Stomach smooth muscle (tissue), 2 donors: ENCODE measurements around the gene TTYH2.
A peak's percentile ranks its signal among the peaks of the same experiment; 100 is the strongest.

ENCODE experiments used
- H3K27ac ChIP-seq: one replicate; pipeline ENCODE4 v1.7.0; 2013; ENCODE audit warnings: mild to moderate bottlenecking, low read length, inconsistent platforms
- H3K27me3 ChIP-seq, 2 donors: one replicate each; pipeline ENCODE4 v1.7.0; 2013; ENCODE audit warnings: low read length in 2 of 2; ENCODE audit not compliant: insufficient read depth in 2 of 2, control insufficient read depth in 1 of 2
- H3K36me3 ChIP-seq, 2 donors: one replicate each; pipeline ENCODE4 v1.7.0; 2013; ENCODE audit warnings: low read length in 2 of 2; ENCODE audit not compliant: control insufficient read depth in 2 of 2, insufficient read depth in 2 of 2
- H3K4me1 ChIP-seq: one replicate; pipeline ENCODE4 v1.7.0; 2013; ENCODE audit warnings: low read length; ENCODE audit not compliant: control insufficient read depth, insufficient read depth
- H3K4me3 ChIP-seq, 2 donors: one replicate each; pipeline ENCODE4 v1.7.0; 2013; ENCODE audit warnings: low read length in 2 of 2
- H3K9ac ChIP-seq, 2 donors: one replicate each; pipeline ENCODE4 v1.7.0; 2013; ENCODE audit warnings: low read length in 2 of 2, mild to moderate bottlenecking in 1 of 2
- H3K9me3 ChIP-seq, 2 donors: one replicate each; pipeline ENCODE4 v1.7.0; 2013; ENCODE audit warnings: low read length in 2 of 2; ENCODE audit not compliant: control insufficient read depth in 2 of 2
- donor health status: healthy.
- donor health status: Pancreatic carcinoma.

The TTYH2 gene

GRCh38 chr17:74212913-74213791 is at the start of gene TTYH2:
TTYH2 (plus strand) TSS chr17:74213571; CDS start chr17:74213588, 17 bp downstream.
- Histone ChIP-seq H3K27me3 (no peaks in the 10 kb centered on the region), H3K9ac (peak within 1 kb of the TSS; percentile 29 to 84), H3K36me3 (peaks cover 12 to 14% of the 10 kb centered on the region in 2 donors), H3K9me3 (no peaks in the 10 kb centered on the region), H3K27ac (peak within 1 kb of the TSS; percentile 37), H3K4me3 (peak within 1 kb of the TSS; percentile 80 to 84), H3K4me1 (peaks cover 34% of the 10 kb centered on the region)

- Histone ChIP-seq H3K9ac (no peak overlapping the region), H3K36me3 (no peaks in the 10 kb centered on the region), H3K4me1 (no peaks in the 10 kb centered on the region), H3K27ac (no peak overlapping the region), H3K27me3 (peaks cover 4 to 9% of the 10 kb centered on the region in 2 donors), H3K4me3 (no peak overlapping the region), H3K9me3 (no peaks in the 10 kb centered on the region)
These were observed 49.5 kb upstream of the TTYH2 start for GRCh38 chr17:74163836-74164235.

- Histone ChIP-seq H3K27me3 (peaks cover 4 to 9% of the 10 kb centered on the region in 2 donors), H3K36me3 (no peaks in the 10 kb centered on the region), H3K27ac (no peak overlapping the region), H3K9ac (no peak overlapping the region), H3K4me3 (no peak overlapping the region), H3K9me3 (no peaks in the 10 kb centered on the region), H3K4me1 (no peaks in the 10 kb centered on the region)
These were observed 48.8 kb upstream of the TTYH2 start for GRCh38 chr17:74164446-74165045.

GRCh38 chr17:74165797-74166365 is 47.5 kb upstream of the TTYH2 start:
- H3K27me3 ChIP-seq, result peaks cover 4 to 9% of the 10 kb centered on the region in 2 donors
- no peaks in the 10 kb centered on the region for H3K36me3 ChIP-seq
- no peak overlapping the region for H3K27ac ChIP-seq
- no peak overlapping the region for H3K9ac ChIP-seq
- no peak overlapping the region for H3K4me3 ChIP-seq
- no peaks in the 10 kb centered on the region for H3K4me1 ChIP-seq
- H3K9me3 ChIP-seq, result no peaks in the 10 kb centered on the region

- H3K36me3 ChIP-seq, result no peaks in the 10 kb centered on the region
- peaks cover 6 to 12% of the 10 kb centered on the region in 2 donors for H3K27me3 ChIP-seq
- no peak overlapping the region for H3K9ac ChIP-seq
- H3K4me3 ChIP-seq, result no peak overlapping the region
- H3K4me1 ChIP-seq, result no peaks in the 10 kb centered on the region
- no peak overlapping the region for H3K27ac ChIP-seq
- H3K9me3 ChIP-seq, result no peaks in the 10 kb centered on the region
These were observed 42.4 kb upstream of the TTYH2 start for GRCh38 chr17:74170924-74171323.

- Histone ChIP-seq H3K36me3 (no peaks in the 10 kb centered on the region), H3K27me3 (peaks cover 6 to 22% of the 10 kb centered on the region in 2 donors), H3K9ac (no peak overlapping the region), H3K4me1 (no peaks in the 10 kb centered on the region), H3K4me3 (no peak overlapping the region), H3K27ac (no peak overlapping the region), H3K9me3 (no peaks in the 10 kb centered on the region)
These were observed 40.7 kb upstream of the TTYH2 start for GRCh38 chr17:74172700-74173099.

GRCh38 chr17:74176546-74177001 is 36.8 kb upstream of the TTYH2 start:
- Histone ChIP-seq H3K9ac (no peak overlapping the region), H3K36me3 (no peaks in the 10 kb centered on the region), H3K27ac (no peak overlapping the region), H3K27me3 (peaks cover 6 to 36% of the 10 kb centered on the region in 2 donors), H3K4me3 (no peak overlapping the region), H3K4me1 (no peaks in the 10 kb centered on the region), H3K9me3 (no peaks in the 10 kb centered on the region)

- no peaks in the 10 kb centered on the region for H3K36me3 ChIP-seq
- no peak overlapping the region for H3K4me3 ChIP-seq
- H3K9ac ChIP-seq, result no peak overlapping the region
- no peaks in the 10 kb centered on the region for H3K4me1 ChIP-seq
- H3K27me3 ChIP-seq, result peaks cover 9 to 36% of the 10 kb centered on the region in 2 donors
- H3K27ac ChIP-seq, result no peak overlapping the region
- no peaks in the 10 kb centered on the region for H3K9me3 ChIP-seq
These were observed 36.3 kb upstream of the TTYH2 start for GRCh38 chr17:74177018-74177450.

- H3K9me3 ChIP-seq, result no peaks in the 10 kb centered on the region
- H3K27ac ChIP-seq, result no peak overlapping the region
- no peak overlapping the region for H3K4me3 ChIP-seq
- no peaks in the 10 kb centered on the region for H3K4me1 ChIP-seq
- peaks cover 12 to 36% of the 10 kb centered on the region in 2 donors for H3K27me3 ChIP-seq
- no peak overlapping the region for H3K9ac ChIP-seq
- no peaks in the 10 kb centered on the region for H3K36me3 ChIP-seq
These were observed 33.8 kb upstream of the TTYH2 start for GRCh38 chr17:74179576-74179975.

GRCh38 chr17:74180336-74180735 is 33.0 kb upstream of the TTYH2 start:
- Histone ChIP-seq H3K27ac (no peak overlapping the region), H3K4me3 (no peak overlapping the region), H3K4me1 (no peaks in the 10 kb centered on the region), H3K27me3 (peaks cover 9 to 32% of the 10 kb centered on the region in 2 donors), H3K36me3 (no peaks in the 10 kb centered on the region), H3K9me3 (no peaks in the 10 kb centered on the region), H3K9ac (no peak overlapping the region)
